Adrenal gland (tissue), 19 donors: ENCODE data around the gene FGD5. TPM values are rescaled to one million over a fixed set of nuclear protein-coding genes. Genes with fewer than 3 reads are reported as not detected.

Experiments used
- DNase-seq, 7 donors: peaks; one replicate each; pipeline ENCODE4 v3.0.0-alpha.2; 2019 to 2020
- H3K27ac ChIP-seq, 5 donors: fragments of 200-600 bp; sonication (generic) in 4 of 5; 1 replicate in 3 of 5; 2 replicates in 2 of 5; pipeline versions ENCODE4 v1.5.1 to v1.8.0; 2016 to 2020; ENCODE audit warnings: mild to moderate bottlenecking in 1 of 5
- H3K27me3 ChIP-seq: fragments of 200-600 bp; 2 replicates; pipeline ENCODE4 v1.8.0; 2021
- H3K36me3 ChIP-seq, 2 donors: fragments of 200-600 bp; replicated peaks in 1 of 2; 1 replicate in 1 of 2; 2 replicates in 1 of 2; pipeline versions ENCODE4 v1.5.1 to v1.8.0; 2018 to 2022
- H3K4me1 ChIP-seq, 2 donors: fragments of 200-600 bp; replicated peaks in 1 of 2; 1 replicate in 1 of 2; 2 replicates in 1 of 2; pipeline versions ENCODE4 v1.5.1 to v1.8.0; 2018 to 2021
- H3K4me3 ChIP-seq, 4 donors: fragments of 200-600 bp; sonication (generic) in 3 of 4; one replicate each; pipeline ENCODE4 v1.5.1; 2016 to 2018
- H3K9me3 ChIP-seq, 3 donors: fragments of 200-600 bp; sonication (generic) in 1 of 3; replicated peaks in 1 of 3; 1 replicate in 2 of 3; 2 replicates in 1 of 3; pipeline versions ENCODE4 v1.5.1 to v1.8.0; 2016 to 2021
- CTCF ChIP-seq, 6 experiments: fragments of 450-650 bp in 4 of 6; fragments of 200-600 bp in 2 of 6; sonication (generic) in 1 of 6; IDR thresholded peaks; 1 replicate in 5 of 6; 2 replicates in 1 of 6; pipeline versions ENCODE4 v1.5.1 to v1.8.0; 2016 to 2021; ENCODE audit warnings: antibody characterized with exemption in 6 of 6, mild to moderate bottlenecking in 2 of 6, moderate library complexity in 1 of 6
- POLR2A ChIP-seq, 2 donors: fragments of 450-650 bp; IDR thresholded peaks; one replicate each; pipeline ENCODE4 v1.6.1; 2017; ENCODE audit warnings: antibody characterized with exemption in 2 of 2, mild to moderate bottlenecking in 2 of 2, moderate library complexity in 1 of 2
- WGBS, 4 donors: extraction: QIAGEN DNeasy Blood & Tissue Kit in 2 of 4; methylation state at CpG; one replicate each; pipeline versions ENCODE4 v1.1.5 to v1.1.7; 2013 to 2017; 5-methylcytosine and 5-hydroxymethylcytosine counted together
- intact Hi-C, 2 donors: fragments of 100-400 bp; cut with DNase I; formaldehyde crosslinking; loops; one replicate each; pipeline versions ENCODE4 v1.14.1 to v1.15.0; 2022 to 2023
- long read RNA-seq, 10 donors: library from polyadenylated mRNA in 3 of 10; unstranded in 2 of 10; stranded (forward) in 1 of 10; transcript quantifications; one replicate each; pipeline ENCODE4 v2.0.0 and lab custom pipeline, GENCODE V29; 2021 to 2026
- polyA plus RNA-seq, 3 donors: library from polyadenylated mRNA; stranded (reverse); fragments of 200-250 nt in 2 of 3; fragments of 350-450 nt in 1 of 3; fragmentation: Illumina TruSeq in 1 of 3; extraction: RNeasy Lipid Tissue Mini Kit (QIAGEN cat#74804) in 1 of 3; gene quantifications; one replicate each; pipeline ENCODE4 v1.2.3, GENCODE V29; 2013 to 2014
- total RNA-seq, 9 donors: library from RNA; depleted of rRNA in 4 of 9; stranded (reverse); fragments of >200 nt in 4 of 9; fragments of 120-200 nt in 1 of 9; fragmentation: NEBNext Ultra II Directional in 1 of 9; extraction: Animal tissue kit (Norgen Biotek cat#: 25700) in 1 of 9; gene quantifications; one replicate each; pipeline versions ENCODE4 v1.1.0 to v1.2.4, GENCODE V29; 2013 to 2023
- donor health status: healthy with polysubstance abuse.
- donor health status: Bipolar disorder and iron deficiency.
- donor health status: DM: yes; HTN: yes; CAD: no.
- donor health status: DM: no; HTN: no; CAD: no.
- donor health status: DM: no; HTN: no; CAD: no.
- donor health status: DM: yes; HTN: yes; CAD: no.

FGD5 gene
- 10 to 100 TPM in 7 of 9 donors, 1 to 10 TPM in 2; 5.6 to 21.4 (median 14.9) TPM for total RNA-seq
- 1 to 10 TPM; 4.9 to 9.3 (median 7.0) TPM for polyA plus RNA-seq
- long read RNA-seq, donor 1, partial matches to known transcripts, result 0 of 1 reads
- long read RNA-seq, donor 1, other reads (novel, unspliced or antisense), result 0 of 1 reads
- long read RNA-seq, donor 2, partial matches to known transcripts, result 43 of 43 reads
- long read RNA-seq, donor 2, other reads (novel, unspliced or antisense), result 0 of 43 reads
- long read RNA-seq, donor 3, partial matches to known transcripts, result 23 of 34 reads
- long read RNA-seq, donor 3, other reads (novel, unspliced or antisense), result 10 of 34 reads
- long read RNA-seq, donor 4, result 0 reads
- long read RNA-seq, donor 5, full-length matches to known transcripts, result 2 of 19 reads
- long read RNA-seq, donor 5, partial matches to known transcripts, result 0 of 19 reads
- long read RNA-seq, donor 5, other reads (novel, unspliced or antisense), result 17 of 19 reads
- long read RNA-seq, donor 6, partial matches to known transcripts, result 0 of 1 reads
- long read RNA-seq, donor 6, other reads (novel, unspliced or antisense), result 1 of 1 reads
- long read RNA-seq, donor 7, partial matches to known transcripts, result 24 of 24 reads
- long read RNA-seq, donor 7, other reads (novel, unspliced or antisense), result 0 of 24 reads
- long read RNA-seq, donor 8, full-length matches to known transcripts, result 2 of 2 reads
- long read RNA-seq, donor 8, partial matches to known transcripts, result 0 of 2 reads
- long read RNA-seq, donor 8, other reads (novel, unspliced or antisense), result 0 of 2 reads
- long read RNA-seq, donor 9, full-length matches to known transcripts, result 1 of 1 reads
- long read RNA-seq, donor 9, partial matches to known transcripts, result 0 of 1 reads
- long read RNA-seq, donor 9, other reads (novel, unspliced or antisense), result 0 of 1 reads
- long read RNA-seq, donor 10, partial matches to known transcripts, result 0 of 1 reads
- long read RNA-seq, donor 10, other reads (novel, unspliced or antisense), result 0 of 1 reads

- Histone ChIP-seq H3K9me3 (no peaks in the 10 kb centered on the region), H3K27ac (no peak within 1 kb of the TSS), H3K36me3 (no peaks in the 10 kb centered on the region), H3K4me3 (no peak within 1 kb of the TSS), H3K4me1 (peaks cover 0 to 8% of the 10 kb centered on the region in 2 donors), H3K27me3 (no peaks in the 10 kb centered on the region)
- 80 to 86% (median 84%) methylated on average over 24 to 25 of the region's 25 CpGs for WGBS, 4 donors
- intact Hi-C loops, result no loop called here
- TF ChIP-seq CTCF (IDR thresholded peaks at IDR 0.05), result no peak
- no peak for TF ChIP-seq POLR2A (IDR thresholded peaks at IDR 0.05)
- no peak for DNase-seq
Observed at GRCh38 chr3:14818804-14819500, at the start of gene FGD5. Gene FGD5, plus strand, starts transcription at chr3:14818962. Its CDS starts 110 bp downstream, at chr3:14819072.

- intact Hi-C loops, result no loop called here
- no peak overlapping the region for H3K27ac ChIP-seq
- H3K4me1 ChIP-seq, result no peaks in the 10 kb centered on the region
- no peaks in the 10 kb centered on the region for H3K36me3 ChIP-seq
- TF ChIP-seq POLR2A (IDR thresholded peaks at IDR 0.05), result no peak
- TF ChIP-seq CTCF (IDR thresholded peaks at IDR 0.05), result no peak
- WGBS, 4 donors, result 78 to 94% (median 91%) methylated on average over 6 to 11 of the region's 11 CpGs
- peak in 3 of 7 donors; percentile 3 to 13 (median 6) for DNase-seq
- no peaks in the 10 kb centered on the region for H3K9me3 ChIP-seq
- no peaks in the 10 kb centered on the region for H3K27me3 ChIP-seq
- no peak overlapping the region for H3K4me3 ChIP-seq
Observed at GRCh38 chr3:14769544-14770325, 49.0 kb upstream of the FGD5 start.

GRCh38 chr3:14770591-14770990 is 48.2 kb upstream of the FGD5 start:
- no peaks in the 10 kb centered on the region for H3K36me3 ChIP-seq
- no peaks in the 10 kb centered on the region for H3K9me3 ChIP-seq
- intact Hi-C loops, result no loop called here
- H3K27ac ChIP-seq, result no peak overlapping the region
- no peaks in the 10 kb centered on the region for H3K4me1 ChIP-seq
- H3K4me3 ChIP-seq, result no peak overlapping the region
- no peaks in the 10 kb centered on the region for H3K27me3 ChIP-seq
- TF ChIP-seq CTCF (IDR thresholded peaks at IDR 0.05) (no peak), POLR2A (IDR thresholded peaks at IDR 0.05) (no peak)
- 87 to 92% (median 90%) methylated on average over 5 to 7 of the region's 7 CpGs for WGBS, 4 donors
- DNase-seq, result peak in 3 of 7 donors; percentile 1 to 28 (median 12)
